Progenitor cell of endocrine pancreas (in vitro differentiated cells): ENCODE results near the gene NLGN1. TPM values are rescaled to one million over a fixed set of nuclear protein-coding genes. Genes with fewer than 3 reads are reported as not detected.

Experiments
- DNase-seq: peaks from one replicate; pipeline ENCODE4 v3.0.0; 2021; ENCODE audit warnings: low spot score; ENCODE audit not compliant: unreplicated experiment
- H3K27ac Mint-ChIP-seq: 2 replicates; pipeline ENCODE4 v1.8.0; 2021; ENCODE audit warnings: mild to moderate bottlenecking, moderate library complexity, mixed read lengths
- H3K27me3 Mint-ChIP-seq: 2 replicates; pipeline ENCODE4 v1.8.0; 2021; ENCODE audit warnings: mixed read lengths
- H3K36me3 Mint-ChIP-seq: 2 replicates; pipeline ENCODE4 v1.8.0; 2022; ENCODE audit warnings: mixed read lengths; ENCODE audit not compliant: insufficient read depth
- H3K4me1 Mint-ChIP-seq: 2 replicates; pipeline ENCODE4 v1.8.0; 2021; ENCODE audit warnings: low read depth, mixed read lengths
- H3K4me3 Mint-ChIP-seq: 2 replicates; pipeline ENCODE4 v1.8.0; 2021; ENCODE audit warnings: low read depth, mild to moderate bottlenecking, moderate library complexity, mixed read lengths
- H3K9me3 Mint-ChIP-seq: 2 replicates; pipeline ENCODE4 v1.8.0; 2021; ENCODE audit warnings: low read depth, mixed read lengths
- CTCF ChIP-seq: fragments of 200-600 bp; sonication (generic); IDR thresholded peaks from one replicate; pipeline ENCODE4 v1.5.0; 2021; ENCODE audit warnings: antibody characterized with exemption, mild to moderate bottlenecking; ENCODE audit not compliant: unreplicated experiment
- total RNA-seq: library from RNA; stranded (reverse); gene quantifications from 2 replicates; pipeline ENCODE4 v1.2.1, GENCODE V29; 2021

The NLGN1 gene
- total RNA-seq, 1 donor from 2014 or later: 5.7 TPM

DNA sequence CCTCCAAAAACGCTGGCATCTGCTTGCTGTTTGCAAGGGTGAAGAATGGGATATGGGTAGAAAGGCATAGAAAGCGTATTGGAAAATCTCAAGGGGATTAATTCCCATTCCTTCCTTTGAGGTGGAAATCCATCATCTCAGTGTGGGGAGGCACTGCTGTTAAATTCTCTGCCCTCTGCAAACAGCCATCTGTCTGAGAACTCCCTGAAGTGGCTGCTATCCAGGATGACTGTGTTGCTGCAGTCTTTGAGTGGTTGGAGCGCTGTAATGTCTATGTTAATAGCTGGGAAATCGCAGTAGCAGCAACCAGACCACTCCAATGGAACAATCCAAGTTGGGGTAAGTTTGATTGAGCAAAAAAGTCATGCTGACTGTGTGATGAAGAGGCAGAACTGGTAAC is 625.9 kb downstream of the NLGN1 start:
- H3K27me3 Mint-ChIP-seq: no peaks in the 10 kb centered on the region
- H3K36me3 Mint-ChIP-seq: peaks cover 7% of the 10 kb centered on the region
- no peak overlapping the region for H3K4me3 Mint-ChIP-seq
- no peaks in the 10 kb centered on the region for H3K4me1 Mint-ChIP-seq
- DNase-seq: no peak
- no peak overlapping the region for H3K27ac Mint-ChIP-seq
- H3K9me3 Mint-ChIP-seq: peaks cover 7% of the 10 kb centered on the region
- TF ChIP-seq CTCF: no peak

DNA sequence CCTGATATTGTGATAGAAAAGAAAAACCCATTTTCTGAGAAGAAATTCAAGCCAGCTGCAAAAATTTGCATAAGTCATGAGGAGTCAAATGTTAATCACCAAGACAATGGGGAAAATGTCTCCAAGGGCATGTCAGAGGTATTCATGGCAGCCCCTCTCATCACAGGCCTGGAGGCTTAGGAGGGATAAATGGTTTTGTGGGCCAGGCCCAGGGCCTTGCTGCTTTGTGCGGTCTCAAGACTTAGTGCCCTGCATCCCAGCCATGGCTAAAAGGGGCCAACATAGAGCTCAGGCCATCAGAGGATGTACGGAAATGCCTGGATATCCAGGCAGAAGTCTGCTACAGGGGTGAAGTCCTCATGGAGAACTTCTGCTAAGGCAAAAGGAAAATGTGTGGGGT is 631.1 kb downstream of the NLGN1 start:
- peaks cover 13% of the 10 kb centered on the region for H3K36me3 Mint-ChIP-seq
- peaks cover 20% of the 10 kb centered on the region for H3K9me3 Mint-ChIP-seq
- no peaks in the 10 kb centered on the region for H3K4me1 Mint-ChIP-seq
- H3K27me3 Mint-ChIP-seq: no peaks in the 10 kb centered on the region
- no peak for TF ChIP-seq CTCF
- H3K4me3 Mint-ChIP-seq: no peak overlapping the region
- no peak for DNase-seq
- H3K27ac Mint-ChIP-seq: no peak overlapping the region

DNA sequence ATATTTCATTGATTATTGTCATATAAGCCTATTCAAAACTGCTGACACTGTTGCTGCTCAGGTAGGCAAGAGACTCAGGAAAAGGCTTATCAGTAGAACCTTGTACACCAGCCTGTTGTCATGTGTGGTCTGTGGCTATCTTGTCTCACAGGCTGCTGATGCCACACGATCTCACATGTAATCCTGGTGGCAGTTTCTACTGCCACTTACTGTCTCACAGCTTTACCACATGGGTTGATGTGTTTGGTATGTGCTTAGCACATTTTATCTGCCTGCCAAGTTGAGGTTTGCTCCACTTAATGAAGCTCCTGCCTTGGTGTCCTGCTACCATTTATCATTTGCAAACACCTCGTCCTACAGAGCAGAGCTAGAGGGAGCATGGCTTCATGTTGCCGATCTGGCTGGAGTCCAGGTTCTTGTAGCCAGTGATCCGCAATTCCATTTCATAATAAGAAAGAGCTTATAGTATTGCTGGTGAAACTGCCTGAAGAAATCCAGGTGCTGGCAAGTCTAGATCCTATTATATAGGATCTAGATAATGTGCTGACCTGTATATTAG is 637.9 kb downstream of the NLGN1 start:
- DNase-seq: no peak
- no peak overlapping the region for H3K27ac Mint-ChIP-seq
- no peak for TF ChIP-seq CTCF
- H3K9me3 Mint-ChIP-seq: peaks cover 7% of the 10 kb centered on the region
- H3K4me1 Mint-ChIP-seq: no peaks in the 10 kb centered on the region
- no peaks in the 10 kb centered on the region for H3K36me3 Mint-ChIP-seq
- H3K27me3 Mint-ChIP-seq: no peaks in the 10 kb centered on the region
- no peak overlapping the region for H3K4me3 Mint-ChIP-seq

DNA sequence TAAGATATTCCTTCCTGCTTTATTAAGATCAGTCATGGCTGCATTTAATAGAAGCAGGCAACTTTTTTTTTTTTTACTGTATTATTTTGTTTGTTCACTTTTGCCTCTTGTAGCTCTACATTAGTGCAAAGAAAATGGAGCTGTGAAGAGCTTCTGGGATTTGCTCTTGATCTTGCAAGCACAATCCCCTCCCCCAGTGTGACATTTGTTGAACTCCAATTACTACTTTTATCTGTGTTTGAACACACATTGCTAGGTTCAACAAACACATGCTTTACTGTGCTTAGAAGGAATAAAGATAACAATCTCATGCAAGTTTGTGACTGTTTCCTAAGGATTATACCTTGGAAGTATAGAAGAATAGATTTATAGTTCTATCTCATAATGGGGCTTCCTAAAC is 648.8 kb downstream of the NLGN1 start:
- no peak overlapping the region for H3K27ac Mint-ChIP-seq
- H3K9me3 Mint-ChIP-seq: peaks cover 22% of the 10 kb centered on the region
- peaks cover 4% of the 10 kb centered on the region for H3K36me3 Mint-ChIP-seq
- no peaks in the 10 kb centered on the region for H3K27me3 Mint-ChIP-seq
- H3K4me3 Mint-ChIP-seq: no peak overlapping the region
- no peak for TF ChIP-seq CTCF
- H3K4me1 Mint-ChIP-seq: peaks cover 28% of the 10 kb centered on the region
- no peak for DNase-seq

GRCh38 chr3:174049472-174049871 is 651.9 kb downstream of the NLGN1 start:
- Mint-ChIP-seq H3K4me1 (peaks cover 28% of the 10 kb centered on the region), H3K9me3 (peaks cover 14% of the 10 kb centered on the region), H3K27me3 (no peaks in the 10 kb centered on the region), H3K27ac (no peak overlapping the region), H3K36me3 (no peaks in the 10 kb centered on the region), H3K4me3 (peak overlapping the region; percentile 2)
- TF ChIP-seq CTCF: no peak
- no peak for DNase-seq
